GM12878 (cell line): ENCODE data around the gene COX6A2. TPM values are rescaled to one million over a fixed set of nuclear protein-coding genes. Genes with fewer than 3 reads are reported as not detected.

Experiments
- ATAC-seq: fragments of 200-7000 bp; cut with Tn5 transposase; 3 replicates; pipeline ENCODE4 v1.9.1; 2020; ENCODE audit warnings: mild to moderate bottlenecking, moderate library complexity
- BruUV-seq: library from RNA; stranded (reverse); fragments of 400-500 nt; replicated peaks from 2 replicates; lab custom pipeline; 2021; lab: Mats Ljungman, UMichigan
- CTCF ChIA-PET: fragments of 300-600 bp; sonication (Branson Sonifier 250); formaldehyde crosslinking; extraction: SDS; loops from one replicate; lab custom pipeline; 2021; ENCODE audit warnings: inconsistent platforms; lab: Yijun Ruan, JAX
- POLR2A ChIA-PET: fragments of 350-600 bp; formaldehyde crosslinking; extraction: SDS; loops from one replicate; lab custom pipeline; 2021; ENCODE audit warnings: inconsistent platforms; lab: Charles Lee
- RAD21 ChIA-PET: fragments of 300-600 bp; sonication (Branson Sonifier 250); formaldehyde crosslinking; loops from one replicate; lab custom pipeline; 2023; ENCODE audit warnings: antibody characterized with exemption; ENCODE audit not compliant: unreplicated experiment; lab: Charles Lee
- SMC1A ChIA-PET: fragments of 300-600 bp; sonication (Branson Sonifier 250); formaldehyde crosslinking; loops from one replicate; lab custom pipeline; 2023; ENCODE audit not compliant: unreplicated experiment, uncharacterized antibody; lab: Charles Lee
- DNase-seq: peaks from one replicate; pipeline ENCODE4 v3.0.0-alpha.2; 2011; ENCODE audit warnings: low read depth, low spot score
- FAIRE-seq: peaks from 3 replicates; lab custom pipeline; 2011; peaks lifted over from hg19 to GRCh38; lab: Jason Lieb, UNC
- H2AFZ ChIP-seq: 2 replicates; pipeline ENCODE4 v1.6.0; 2011; ENCODE audit warnings: low read depth, low read length, control low read depth; ENCODE audit not compliant: control insufficient read depth
- H3K27ac ChIP-seq: 2 replicates; pipeline ENCODE4 v1.5.1; 2011; ENCODE audit warnings: control low read depth; ENCODE audit not compliant: control insufficient read depth, insufficient read depth
- H3K27me3 ChIP-seq, 2 experiments: replicated peaks in 1 of 2; 2 replicates each; pipeline versions ENCODE4 v1.6.0 to v1.6.1; 2011; ENCODE audit warnings: low read length in 1 of 2; ENCODE audit not compliant: control insufficient read depth in 2 of 2, insufficient read depth in 2 of 2
- H3K36me3 ChIP-seq, 2 experiments: 2 replicates each; pipeline ENCODE4 v1.5.1; 2011; ENCODE audit warnings: low read length in 1 of 2; ENCODE audit not compliant: control insufficient read depth in 2 of 2, insufficient read depth in 2 of 2
- H3K4me1 ChIP-seq: 2 replicates; pipeline ENCODE4 v1.6.1; 2011; ENCODE audit warnings: mild to moderate bottlenecking, low read length, moderate library complexity, mixed read lengths; ENCODE audit not compliant: control insufficient read depth, insufficient read depth
- H3K4me2 ChIP-seq: 2 replicates; pipeline ENCODE4 v1.6.0; 2011; ENCODE audit warnings: control low read depth; ENCODE audit not compliant: control insufficient read depth, insufficient read depth
- H3K4me3 ChIP-seq: fragments of 200-600 bp; sonication (generic); 2 replicates; pipeline ENCODE4 v1.5.1; 2016
- H3K79me2 ChIP-seq: 2 replicates; pipeline ENCODE4 v1.6.0; 2011; ENCODE audit warnings: low read length; ENCODE audit not compliant: control insufficient read depth, insufficient read depth
- H3K9ac ChIP-seq: 2 replicates; pipeline ENCODE4 v1.8.0; 2011; ENCODE audit warnings: low read length, control low read depth, mixed read lengths; ENCODE audit not compliant: control insufficient read depth, insufficient read depth
- H3K9me3 ChIP-seq: replicated peaks from 3 replicates; pipeline ENCODE4 v1.5.1; 2011; ENCODE audit warnings: mild to moderate bottlenecking, low read length; ENCODE audit not compliant: control insufficient read depth, insufficient read depth
- H4K20me1 ChIP-seq: 2 replicates; pipeline ENCODE4 v1.6.0; 2011; ENCODE audit not compliant: control insufficient read depth, insufficient read depth
- BHLHE40 ChIP-seq, 2 experiments: fragments of 450-650 bp in 1 of 2; IDR thresholded peaks; 2 replicates each; pipeline ENCODE4 v1.6.1; 2011 to 2017; ENCODE audit warnings: low read depth in 2 of 2, borderline replicate concordance in 1 of 2, improper control_type of control experiment in 1 of 2, low read length in 1 of 2, mild to moderate bottlenecking in 1 of 2
- EZH2 ChIP-seq: IDR thresholded peaks from 2 replicates; pipeline ENCODE4 v1.6.1; 2012; ENCODE audit warnings: low read depth, mild to moderate bottlenecking, control low read depth, inconsistent platforms, low read length, borderline replicate concordance; ENCODE audit not compliant: control insufficient read depth
- IRF4 ChIP-seq: IDR thresholded peaks from 2 replicates; pipeline ENCODE4 v1.6.1; 2011; ENCODE audit warnings: low read depth, low read length
- JUND ChIP-seq: IDR thresholded peaks from 2 replicates; pipeline ENCODE4 v1.6.1; 2012; ENCODE audit warnings: low read depth, mild to moderate bottlenecking, low read length, improper control_type of control experiment, moderate library complexity
- MXI1 ChIP-seq: fragments of 150-350 bp; IDR thresholded peaks from 2 replicates; pipeline ENCODE4 v1.6.1; 2011; ENCODE audit warnings: low read depth, mild to moderate bottlenecking, inconsistent platforms, low read length, improper control_type of control experiment
- NRF1 ChIP-seq: conservative IDR thresholded peaks from 2 replicates; pipeline ENCODE4 v1.6.1; 2011; ENCODE audit warnings: mild to moderate bottlenecking, low read depth, low read length, improper control_type of control experiment
- SUZ12 ChIP-seq: fragments of 200-600 bp; sonication (generic); IDR thresholded peaks from one replicate; pipeline ENCODE4 v1.6.1; 2018; ENCODE audit warnings: antibody characterized with exemption, mild to moderate bottlenecking; ENCODE audit not compliant: unreplicated experiment
- TBL1XR1 ChIP-seq: IDR thresholded peaks from 2 replicates; pipeline ENCODE4 v1.6.1; 2012; ENCODE audit warnings: low read depth, low read length, improper control_type of control experiment
- WGBS: methylation state at CpG from one replicate; pipeline ENCODE4 v1.1.6; 2016; ENCODE audit warnings: low lambda C conversion rate; ENCODE audit not compliant: insufficient replicate concordance, insufficient coverage; ENCODE audit errors: missing lambda C conversion rate; 5-methylcytosine and 5-hydroxymethylcytosine counted together
- in situ Hi-C: fragments of 300-500 bp; cut with MboI; formaldehyde crosslinking; loops from 9 replicates; pipeline ENCODE4 v1.14.3; 2018; ENCODE audit warnings: mixed read lengths
- intact Hi-C: fragments of 100-400 bp; cut with micrococcal nuclease; formaldehyde crosslinking; loops from one replicate; pipeline ENCODE4 v1.14.2; 2022; ENCODE audit not compliant: unreplicated experiment
- polyA plus RNA-seq, 11 experiments: library from polyadenylated mRNA; depleted of rRNA in 4 of 11; unstranded in 6 of 11; stranded (reverse) in 5 of 11; fragments of >200 nt; fragmentation: Nextera tagmentation in 4 of 11; fragmentation: Illumina TruSeq in 1 of 11; extraction: Ambion mirVana in 4 of 11; extraction: Trizol in 1 of 11; gene quantifications; 1 replicate in 1 of 11; 2 replicates in 10 of 11; pipeline versions ENCODE4 v1.2.1 to v1.2.3, GENCODE V29; 2011 to 2016; ENCODE audit warnings: inconsistent platforms in 2 of 11, missing spikeins in 2 of 11, low read depth in 1 of 11
- total RNA-seq, 4 experiments: library from RNA; depleted of rRNA in 3 of 4; stranded (reverse); fragments of >200 nt in 3 of 4; fragmentation: Illumina TruSeq in 1 of 4; extraction: Trizol in 1 of 4; gene quantifications; 2 replicates each; pipeline versions ENCODE4 v1.2.1 to v1.2.3, GENCODE V29; 2013 to 2021
- TF ChIP-seq, protein P1 (sequence below): IDR thresholded peaks from 2 replicates; pipeline ENCODE4 v1.6.1; 2011; ENCODE audit warnings: low read depth, mild to moderate bottlenecking, low read length, moderate library complexity, borderline replicate concordance; ENCODE audit errors: extremely low read depth
- TF ChIP-seq, protein P2 (sequence below): IDR thresholded peaks from 2 replicates; pipeline ENCODE4 v1.6.1; 2012; ENCODE audit warnings: improper control_type of control experiment, low read depth, low read length; ENCODE audit not compliant: insufficient replicate concordance
- TF ChIP-seq, protein P3 (sequence below): IDR thresholded peaks from 2 replicates; pipeline ENCODE4 v1.6.1; 2012; ENCODE audit warnings: mild to moderate bottlenecking, low read depth, low read length

Gene COX6A2
- total and polyA plus RNA-seq, 10 of the 15 experiments (the other 5 are each of a cell fraction or from before 2014, with no cell fraction given), result not detected

DNA sequence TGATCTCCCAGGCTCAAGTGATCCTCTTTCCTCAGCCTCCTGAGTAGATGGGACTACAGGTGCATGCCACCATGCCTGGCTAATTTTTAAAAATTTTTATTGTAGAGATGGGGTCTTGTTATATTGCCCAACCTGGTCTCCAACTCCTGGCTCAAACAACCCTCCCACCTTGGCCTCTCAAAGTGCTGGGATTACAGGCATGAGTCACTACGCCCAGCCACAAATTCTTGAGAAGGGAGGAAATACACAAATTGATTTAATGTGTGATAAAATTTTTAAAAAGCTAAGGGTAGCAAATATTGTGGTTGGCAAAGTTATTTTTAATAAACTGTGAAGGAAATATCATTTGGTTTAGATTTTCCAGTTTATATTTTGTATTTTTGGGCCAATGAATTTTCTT lies 25.5 kb downstream of the COX6A2 start:
- H3K4me1 ChIP-seq, result no peaks in the 10 kb centered on the region
- intact Hi-C loops, result no loop called here
- DNase-seq, result no peak

More for the DNA sequence above, 25.5 kb downstream of the COX6A2 start:
- ChIA-PET SMC1A (no interaction called here), CTCF (interaction anchor here (0.9 to 1.1 kb wide), 2 partner anchors 58 to 139 kb away, joined by 3 read pairs; no protein-coding TSS in a partner anchor), POLR2A (interaction anchor here (0.5 kb wide), 1 partner anchor 194 kb away, joined by 5 read pairs; no protein-coding TSS in a partner anchor), RAD21 (no interaction called here)
- no peak overlapping the region for H3K4me3 ChIP-seq
- H3K27me3 ChIP-seq, result no peaks in the 10 kb centered on the region
- peaks cover 3% of the 10 kb centered on the region; the same call in 1 of the 3 replicates for H3K9me3 ChIP-seq
- H3K27ac ChIP-seq, result no peak overlapping the region
- H3K79me2 ChIP-seq, result no peaks in the 10 kb centered on the region
- ATAC-seq, result no peak
- TF ChIP-seq, protein P1, sequence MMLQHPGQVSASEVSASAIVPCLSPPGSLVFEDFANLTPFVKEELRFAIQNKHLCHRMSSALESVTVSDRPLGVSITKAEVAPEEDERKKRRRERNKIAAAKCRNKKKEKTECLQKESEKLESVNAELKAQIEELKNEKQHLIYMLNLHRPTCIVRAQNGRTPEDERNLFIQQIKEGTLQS, result no peak
- no peak for TF ChIP-seq NRF1
- no peak for TF ChIP-seq SUZ12
- TF ChIP-seq TBL1XR1, result no peak
- no peak for TF ChIP-seq IRF4
- no peak for TF ChIP-seq JUND
- TF ChIP-seq, protein P2, sequence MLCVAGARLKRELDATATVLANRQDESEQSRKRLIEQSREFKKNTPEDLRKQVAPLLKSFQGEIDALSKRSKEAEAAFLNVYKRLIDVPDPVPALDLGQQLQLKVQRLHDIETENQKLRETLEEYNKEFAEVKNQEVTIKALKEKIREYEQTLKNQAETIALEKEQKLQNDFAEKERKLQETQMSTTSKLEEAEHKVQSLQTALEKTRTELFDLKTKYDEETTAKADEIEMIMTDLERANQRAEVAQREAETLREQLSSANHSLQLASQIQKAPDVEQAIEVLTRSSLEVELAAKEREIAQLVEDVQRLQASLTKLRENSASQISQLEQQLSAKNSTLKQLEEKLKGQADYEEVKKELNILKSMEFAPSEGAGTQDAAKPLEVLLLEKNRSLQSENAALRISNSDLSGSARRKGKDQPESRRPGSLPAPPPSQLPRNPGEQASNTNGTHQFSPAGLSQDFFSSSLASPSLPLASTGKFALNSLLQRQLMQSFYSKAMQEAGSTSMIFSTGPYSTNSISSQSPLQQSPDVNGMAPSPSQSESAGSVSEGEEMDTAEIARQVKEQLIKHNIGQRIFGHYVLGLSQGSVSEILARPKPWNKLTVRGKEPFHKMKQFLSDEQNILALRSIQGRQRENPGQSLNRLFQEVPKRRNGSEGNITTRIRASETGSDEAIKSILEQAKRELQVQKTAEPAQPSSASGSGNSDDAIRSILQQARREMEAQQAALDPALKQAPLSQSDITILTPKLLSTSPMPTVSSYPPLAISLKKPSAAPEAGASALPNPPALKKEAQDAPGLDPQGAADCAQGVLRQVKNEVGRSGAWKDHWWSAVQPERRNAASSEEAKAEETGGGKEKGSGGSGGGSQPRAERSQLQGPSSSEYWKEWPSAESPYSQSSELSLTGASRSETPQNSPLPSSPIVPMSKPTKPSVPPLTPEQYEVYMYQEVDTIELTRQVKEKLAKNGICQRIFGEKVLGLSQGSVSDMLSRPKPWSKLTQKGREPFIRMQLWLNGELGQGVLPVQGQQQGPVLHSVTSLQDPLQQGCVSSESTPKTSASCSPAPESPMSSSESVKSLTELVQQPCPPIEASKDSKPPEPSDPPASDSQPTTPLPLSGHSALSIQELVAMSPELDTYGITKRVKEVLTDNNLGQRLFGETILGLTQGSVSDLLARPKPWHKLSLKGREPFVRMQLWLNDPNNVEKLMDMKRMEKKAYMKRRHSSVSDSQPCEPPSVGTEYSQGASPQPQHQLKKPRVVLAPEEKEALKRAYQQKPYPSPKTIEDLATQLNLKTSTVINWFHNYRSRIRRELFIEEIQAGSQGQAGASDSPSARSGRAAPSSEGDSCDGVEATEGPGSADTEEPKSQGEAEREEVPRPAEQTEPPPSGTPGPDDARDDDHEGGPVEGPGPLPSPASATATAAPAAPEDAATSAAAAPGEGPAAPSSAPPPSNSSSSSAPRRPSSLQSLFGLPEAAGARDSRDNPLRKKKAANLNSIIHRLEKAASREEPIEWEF, result no peak
- TF ChIP-seq BHLHE40 (IDR thresholded peaks at IDR 0.05; ENCODE audit: borderline replicate concordance in 1 of 2, low read depth in 2 of 2, low read length in 1 of 2), result no peak
- TF ChIP-seq MXI1, result no peak
- TF ChIP-seq EZH2, result no peak
- TF ChIP-seq, protein P3, sequence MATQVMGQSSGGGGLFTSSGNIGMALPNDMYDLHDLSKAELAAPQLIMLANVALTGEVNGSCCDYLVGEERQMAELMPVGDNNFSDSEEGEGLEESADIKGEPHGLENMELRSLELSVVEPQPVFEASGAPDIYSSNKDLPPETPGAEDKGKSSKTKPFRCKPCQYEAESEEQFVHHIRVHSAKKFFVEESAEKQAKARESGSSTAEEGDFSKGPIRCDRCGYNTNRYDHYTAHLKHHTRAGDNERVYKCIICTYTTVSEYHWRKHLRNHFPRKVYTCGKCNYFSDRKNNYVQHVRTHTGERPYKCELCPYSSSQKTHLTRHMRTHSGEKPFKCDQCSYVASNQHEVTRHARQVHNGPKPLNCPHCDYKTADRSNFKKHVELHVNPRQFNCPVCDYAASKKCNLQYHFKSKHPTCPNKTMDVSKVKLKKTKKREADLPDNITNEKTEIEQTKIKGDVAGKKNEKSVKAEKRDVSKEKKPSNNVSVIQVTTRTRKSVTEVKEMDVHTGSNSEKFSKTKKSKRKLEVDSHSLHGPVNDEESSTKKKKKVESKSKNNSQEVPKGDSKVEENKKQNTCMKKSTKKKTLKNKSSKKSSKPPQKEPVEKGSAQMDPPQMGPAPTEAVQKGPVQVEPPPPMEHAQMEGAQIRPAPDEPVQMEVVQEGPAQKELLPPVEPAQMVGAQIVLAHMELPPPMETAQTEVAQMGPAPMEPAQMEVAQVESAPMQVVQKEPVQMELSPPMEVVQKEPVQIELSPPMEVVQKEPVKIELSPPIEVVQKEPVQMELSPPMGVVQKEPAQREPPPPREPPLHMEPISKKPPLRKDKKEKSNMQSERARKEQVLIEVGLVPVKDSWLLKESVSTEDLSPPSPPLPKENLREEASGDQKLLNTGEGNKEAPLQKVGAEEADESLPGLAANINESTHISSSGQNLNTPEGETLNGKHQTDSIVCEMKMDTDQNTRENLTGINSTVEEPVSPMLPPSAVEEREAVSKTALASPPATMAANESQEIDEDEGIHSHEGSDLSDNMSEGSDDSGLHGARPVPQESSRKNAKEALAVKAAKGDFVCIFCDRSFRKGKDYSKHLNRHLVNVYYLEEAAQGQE, result no peak
- H4K20me1 ChIP-seq, result no peaks in the 10 kb centered on the region
- no peak overlapping the region for H2AFZ ChIP-seq
- H3K36me3 ChIP-seq, result no peaks in the 10 kb centered on the region
- BruUV-seq, result no TSS peak
- FAIRE-seq, result no peak
- H3K9ac ChIP-seq, result no peak overlapping the region
- H3K4me2 ChIP-seq, result no peak overlapping the region
- WGBS, result 37% methylated on average over 1 of the region's 1 CpG
- in situ Hi-C loops, result no loop called here
